Measurements from ENCODE around the gene DNAAF5. TPM values are rescaled to one million over a fixed set of nuclear protein-coding genes. Genes with fewer than 3 reads are reported as not detected.

The DNAAF5 gene
- total and polyA plus RNA-seq, 4 donors = 4.1 to 16.8 (median 14.5) TPM

- no peaks in the 10 kb centered on the region for H3K27me3 ChIP-seq (ENCODE audit: control insufficient read depth in 1 of 2, insufficient read depth in 2 of 2, low read length in 1 of 2)
- no peaks in the 10 kb centered on the region for H3K36me3 ChIP-seq (ENCODE audit: control insufficient read depth in 1 of 2, insufficient read depth in 2 of 2, low read length in 1 of 2)
- DNase-seq (no peak), ATAC-seq (ENCODE audit: low FRiP score) (no peak)
- no peaks in the 10 kb centered on the region for H3K4me1 ChIP-seq (ENCODE audit: control insufficient read depth in 1 of 2, insufficient read depth in 2 of 2, low read length in 2 of 2)
- no peaks in the 10 kb centered on the region for H3K9me3 ChIP-seq (ENCODE audit: control insufficient read depth, low read length)
- peak overlapping the region; percentile 14 to 69 for H3K27ac ChIP-seq (ENCODE audit: low read depth in 1 of 2, low read length in 2 of 2)
- intact Hi-C loops (cut with DNase I) = loop anchor here in 1 of 2 donors (5.0 kb wide), 1 partner anchor 268 kb away; no protein-coding TSS in a partner anchor
- H3K4me3 ChIP-seq (ENCODE audit: low read length in 2 of 2) = no peak overlapping the region
- 28 to 40% methylated on average over 7 of the region's 7 CpGs for WGBS, 2 donors
These were observed 44.3 kb downstream of the DNAAF5 start for GRCh38 chr7:770741-771166.

- ATAC-seq (ENCODE audit: low FRiP score) (peak; percentile 72), DNase-seq (peak; percentile 82 to 88)
- Histone ChIP-seq H3K27me3 (ENCODE audit: control insufficient read depth in 1 of 2, insufficient read depth in 2 of 2, low read length in 1 of 2) (no peaks in the 10 kb centered on the region), H3K4me1 (ENCODE audit: control insufficient read depth in 1 of 2, insufficient read depth in 2 of 2, low read length in 2 of 2) (no peaks in the 10 kb centered on the region), H3K4me3 (ENCODE audit: low read length in 2 of 2) (no peak overlapping the region), H3K27ac (ENCODE audit: low read depth in 1 of 2, low read length in 2 of 2) (peak overlapping the region; percentile 14 to 69), H3K9me3 (ENCODE audit: control insufficient read depth, low read length) (no peaks in the 10 kb centered on the region), H3K36me3 (ENCODE audit: control insufficient read depth in 1 of 2, insufficient read depth in 2 of 2, low read length in 1 of 2) (no peaks in the 10 kb centered on the region)
- 5 to 7% methylated on average over 24 of the region's 24 CpGs for WGBS, 2 donors
- intact Hi-C loops (cut with DNase I) = loop anchor here in 1 of 2 donors (5.0 kb wide), 1 partner anchor 269 kb away; no protein-coding TSS in a partner anchor
These were observed 44.9 kb downstream of the DNAAF5 start for GRCh38 chr7:771234-772004.

- intact Hi-C loops (cut with DNase I) = loop anchor here in 1 of 2 donors (5.0 kb wide), 1 partner anchor 270 kb away; no protein-coding TSS in a partner anchor
- H3K36me3 ChIP-seq (ENCODE audit: control insufficient read depth in 1 of 2, insufficient read depth in 2 of 2, low read length in 1 of 2) = no peaks in the 10 kb centered on the region
- H3K27ac ChIP-seq (ENCODE audit: low read depth in 1 of 2, low read length in 2 of 2) = no peak overlapping the region
- H3K4me1 ChIP-seq (ENCODE audit: control insufficient read depth in 1 of 2, insufficient read depth in 2 of 2, low read length in 2 of 2) = no peaks in the 10 kb centered on the region
- no peak overlapping the region for H3K4me3 ChIP-seq (ENCODE audit: low read length in 2 of 2)
- H3K27me3 ChIP-seq (ENCODE audit: control insufficient read depth in 1 of 2, insufficient read depth in 2 of 2, low read length in 1 of 2) = no peaks in the 10 kb centered on the region
- DNase-seq (no peak), ATAC-seq (ENCODE audit: low FRiP score) (no peak)
- H3K9me3 ChIP-seq (ENCODE audit: control insufficient read depth, low read length) = no peaks in the 10 kb centered on the region
- 20 to 29% methylated on average over 11 of the region's 11 CpGs for WGBS, 2 donors
These were observed 45.5 kb downstream of the DNAAF5 start for GRCh38 chr7:772005-772294.

- Histone ChIP-seq H3K9me3 (ENCODE audit: control insufficient read depth, low read length) (no peaks in the 10 kb centered on the region), H3K27me3 (ENCODE audit: control insufficient read depth in 1 of 2, insufficient read depth in 2 of 2, low read length in 1 of 2) (no peaks in the 10 kb centered on the region), H3K27ac (ENCODE audit: low read depth in 1 of 2, low read length in 2 of 2) (no peak overlapping the region), H3K4me1 (ENCODE audit: control insufficient read depth in 1 of 2, insufficient read depth in 2 of 2, low read length in 2 of 2) (no peaks in the 10 kb centered on the region), H3K36me3 (ENCODE audit: control insufficient read depth in 1 of 2, insufficient read depth in 2 of 2, low read length in 1 of 2) (no peaks in the 10 kb centered on the region), H3K4me3 (ENCODE audit: low read length in 2 of 2) (no peak overlapping the region)
- intact Hi-C loops (cut with DNase I) = loop anchor here in 1 of 2 donors (5.0 kb wide), 1 partner anchor 270 kb away; no protein-coding TSS in a partner anchor
- 91 to 93% methylated on average over 13 of the region's 13 CpGs for WGBS, 2 donors
- ATAC-seq (ENCODE audit: low FRiP score) = no peak
- no peak for DNase-seq
These were observed 45.9 kb downstream of the DNAAF5 start for GRCh38 chr7:772392-772791.

- no peak overlapping the region for H3K27ac ChIP-seq (ENCODE audit: low read depth in 1 of 2, low read length in 2 of 2)
- WGBS, 2 donors = 95% methylated on average over 32 of the region's 32 CpGs
- no peak for DNase-seq
These were observed 46.5 kb downstream of the DNAAF5 start for GRCh38 chr7:772861-773621.

GRCh38 chr7:773622-773915, 47.1 kb downstream of the DNAAF5 start:
- Histone ChIP-seq H3K36me3 (ENCODE audit: control insufficient read depth in 1 of 2, insufficient read depth in 2 of 2, low read length in 1 of 2) (no peaks in the 10 kb centered on the region), H3K4me1 (ENCODE audit: control insufficient read depth in 1 of 2, insufficient read depth in 2 of 2, low read length in 2 of 2) (no peaks in the 10 kb centered on the region), H3K9me3 (ENCODE audit: control insufficient read depth, low read length) (no peaks in the 10 kb centered on the region), H3K27me3 (ENCODE audit: control insufficient read depth in 1 of 2, insufficient read depth in 2 of 2, low read length in 1 of 2) (no peaks in the 10 kb centered on the region), H3K4me3 (ENCODE audit: low read length in 2 of 2) (no peak overlapping the region), H3K27ac (ENCODE audit: low read depth in 1 of 2, low read length in 2 of 2) (no peak overlapping the region)
- 96 to 98% methylated on average over 12 of the region's 12 CpGs for WGBS, 2 donors
- no peak for DNase-seq
- no peak for ATAC-seq (ENCODE audit: low FRiP score)
- intact Hi-C loops (cut with DNase I) = loop anchor here in 1 of 2 donors (5.0 kb wide), 1 partner anchor 271 kb away; no protein-coding TSS in a partner anchor

More at GRCh38 chr7:772861-773621, 46.5 kb downstream of the DNAAF5 start:
- no peaks in the 10 kb centered on the region for H3K4me1 ChIP-seq (ENCODE audit: control insufficient read depth in 1 of 2, insufficient read depth in 2 of 2, low read length in 2 of 2)
- no peaks in the 10 kb centered on the region for H3K27me3 ChIP-seq (ENCODE audit: control insufficient read depth in 1 of 2, insufficient read depth in 2 of 2, low read length in 1 of 2)
- intact Hi-C loops (cut with DNase I) = loop anchor here in 1 of 2 donors (5.0 kb wide), 1 partner anchor 271 kb away; no protein-coding TSS in a partner anchor
- no peaks in the 10 kb centered on the region for H3K9me3 ChIP-seq (ENCODE audit: control insufficient read depth, low read length)
- no peak for ATAC-seq (ENCODE audit: low FRiP score)
- H3K4me3 ChIP-seq (ENCODE audit: low read length in 2 of 2) = no peak overlapping the region
- no peaks in the 10 kb centered on the region for H3K36me3 ChIP-seq (ENCODE audit: control insufficient read depth in 1 of 2, insufficient read depth in 2 of 2, low read length in 1 of 2)

GRCh38 chr7:774161-775109, 47.9 kb downstream of the DNAAF5 start:
- no peak overlapping the region for H3K4me3 ChIP-seq (ENCODE audit: low read length in 2 of 2)

GRCh38 chr7:776381-776780, 49.9 kb downstream of the DNAAF5 start:
- Histone ChIP-seq H3K27ac (ENCODE audit: low read depth in 1 of 2, low read length in 2 of 2) (no peak overlapping the region), H3K27me3 (ENCODE audit: control insufficient read depth in 1 of 2, insufficient read depth in 2 of 2, low read length in 1 of 2) (no peaks in the 10 kb centered on the region), H3K4me3 (ENCODE audit: low read length in 2 of 2) (no peak overlapping the region), H3K4me1 (ENCODE audit: control insufficient read depth in 1 of 2, insufficient read depth in 2 of 2, low read length in 2 of 2) (no peaks in the 10 kb centered on the region), H3K9me3 (ENCODE audit: control insufficient read depth, low read length) (no peaks in the 10 kb centered on the region), H3K36me3 (ENCODE audit: control insufficient read depth in 1 of 2, insufficient read depth in 2 of 2, low read length in 1 of 2) (no peaks in the 10 kb centered on the region)
- 92 to 94% methylated on average over 10 of the region's 10 CpGs for WGBS, 2 donors
- intact Hi-C loops (cut with DNase I) = no loop called here
- DNase-seq = no peak
- no peak for ATAC-seq (ENCODE audit: low FRiP score)

More at GRCh38 chr7:774161-775109, 47.9 kb downstream of the DNAAF5 start:
- no peak overlapping the region for H3K27ac ChIP-seq (ENCODE audit: low read depth in 1 of 2, low read length in 2 of 2)
- no peaks in the 10 kb centered on the region for H3K4me1 ChIP-seq (ENCODE audit: control insufficient read depth in 1 of 2, insufficient read depth in 2 of 2, low read length in 2 of 2)
- no peaks in the 10 kb centered on the region for H3K27me3 ChIP-seq (ENCODE audit: control insufficient read depth in 1 of 2, insufficient read depth in 2 of 2, low read length in 1 of 2)
- intact Hi-C loops (cut with DNase I) = loop anchor here (1.0 to 5.0 kb wide), 3 partner anchors 272 to 452 kb away; no protein-coding TSS in a partner anchor
- H3K9me3 ChIP-seq (ENCODE audit: control insufficient read depth, low read length) = no peaks in the 10 kb centered on the region
- ATAC-seq (ENCODE audit: low FRiP score) (peak; percentile 66), DNase-seq (peak; percentile 70 to 89)
- H3K36me3 ChIP-seq (ENCODE audit: control insufficient read depth in 1 of 2, insufficient read depth in 2 of 2, low read length in 1 of 2) = no peaks in the 10 kb centered on the region
- WGBS, 2 donors = 67 to 68% methylated on average over 65 of the region's 65 CpGs

Data from aorta (tissue), 5 donors.